ENCODE data around the gene LRPPRC.

- no peak for TF ChIP-seq CTCF (IDR thresholded peaks at IDR 0.05; ENCODE audit: poor library complexity)
- no peak for TF ChIP-seq EZH2phosphoT487 (IDR thresholded peaks at IDR 0.05; ENCODE audit: low read depth, severe bottlenecking, unreplicated experiment)
- TF ChIP-seq EZH2 (IDR thresholded peaks at IDR 0.05; ENCODE audit: borderline replicate concordance) = no peak
Observed at GRCh38 chr2:43898838-43899346, 96.9 kb downstream of the LRPPRC start.
